ENCODE results near the gene FAM221B. TPM values are rescaled to one million over a fixed set of nuclear protein-coding genes. Genes with fewer than 3 reads are reported as not detected.
A peak's percentile ranks its signal among the peaks of the same experiment; 100 is the strongest.

FAM221B gene
- total and polyA plus RNA-seq, 8 donors: 0.10 TPM; not detected in 7

GRCh38 chr9:35797311-35798109 lies 31.0 kb downstream of the FAM221B start:
- TF ChIP-seq CTCF (IDR thresholded peaks at IDR 0.05): no peak
- no peak for TF ChIP-seq POLR2AphosphoS5 (IDR thresholded peaks at IDR 0.05)
- no peak for TF ChIP-seq EP300 (IDR thresholded peaks at IDR 0.05)
- no peak for TF ChIP-seq POLR2A (IDR thresholded peaks at IDR 0.05)
- Histone ChIP-seq H3K4me1 (peaks cover 14 to 53% (median 26%) of the 10 kb centered on the region in 4 donors), H3K36me3 (peaks cover 5 to 36% (median 32%) of the 10 kb centered on the region in 4 donors), H3K27ac (no peak overlapping the region), H3K27me3 (no peaks in the 10 kb centered on the region), H3K4me3 (no peak overlapping the region), H3K9me3 (no peaks in the 10 kb centered on the region)
- WGBS, 5 donors: 71 to 82% (median 75%) methylated on average over 6 of the region's 6 CpGs
- intact Hi-C loops (cut with DNase I; ENCODE audit: low total_unique reads): no loop called here
- DNase-seq: no peak

GRCh38 chr9:35795695-35796094 lies 32.8 kb downstream of the FAM221B start:
- H3K4me1 ChIP-seq: peaks cover 30 to 69% (median 43%) of the 10 kb centered on the region in 4 donors
- no peak overlapping the region for H3K4me3 ChIP-seq
- no peak overlapping the region for H3K27ac ChIP-seq
- DNase-seq: no peak
- H3K36me3 ChIP-seq: peaks cover 0 to 18% (median 14%) of the 10 kb centered on the region in 4 donors
- peaks cover 0 to 5% (median 0%) of the 10 kb centered on the region in 3 donors for H3K27me3 ChIP-seq
- intact Hi-C loops (cut with DNase I; ENCODE audit: low total_unique reads): no loop called here
- H3K9me3 ChIP-seq: no peaks in the 10 kb centered on the region
- no peak for TF ChIP-seq EP300 (IDR thresholded peaks at IDR 0.05)
- TF ChIP-seq POLR2AphosphoS5 (IDR thresholded peaks at IDR 0.05): no peak
- no peak for TF ChIP-seq CTCF (IDR thresholded peaks at IDR 0.05)
- no peak for TF ChIP-seq POLR2A (IDR thresholded peaks at IDR 0.05)

- intact Hi-C loops (cut with DNase I; ENCODE audit: low total_unique reads): loop anchor here (5.0 kb wide), 1 partner anchor 89 kb away; no protein-coding TSS in a partner anchor
- Histone ChIP-seq H3K36me3 (peaks cover 0 to 5% (median 0%) of the 10 kb centered on the region in 4 donors), H3K27me3 (peaks cover 0 to 5% (median 0%) of the 10 kb centered on the region in 3 donors), H3K9me3 (no peaks in the 10 kb centered on the region), H3K27ac (peak overlapping the region in 2 of 5 donors; percentile 14 to 84), H3K4me1 (peaks cover 37 to 74% (median 49%) of the 10 kb centered on the region in 4 donors), H3K4me3 (no peak overlapping the region)
- TF ChIP-seq CTCF (IDR thresholded peaks at IDR 0.05) (no peak), POLR2A (IDR thresholded peaks at IDR 0.05) (no peak), EP300 (IDR thresholded peaks at IDR 0.05) (no peak), POLR2AphosphoS5 (IDR thresholded peaks at IDR 0.05) (no peak)
- DNase-seq: no peak
- WGBS, 5 donors: 63 to 90% (median 78%) methylated on average over 2 of the region's 2 CpGs
These were observed 35.1 kb downstream of the FAM221B start for GRCh38 chr9:35793461-35793860.

- Histone ChIP-seq H3K27me3 (peaks cover 0 to 5% (median 0%) of the 10 kb centered on the region in 3 donors), H3K4me3 (peak overlapping the region in 2 of 4 donors; percentile 2 to 47), H3K27ac (peak overlapping the region in 1 of 5 donors; percentile 84), H3K4me1 (peaks cover 37 to 67% (median 49%) of the 10 kb centered on the region in 4 donors), H3K36me3 (peaks cover 0 to 5% (median 0%) of the 10 kb centered on the region in 4 donors), H3K9me3 (no peaks in the 10 kb centered on the region)
- no peak for DNase-seq
- 82 to 94% (median 92%) methylated on average over 8 to 14 of the region's 14 CpGs for WGBS, 5 donors
- intact Hi-C loops (cut with DNase I; ENCODE audit: low total_unique reads): loop anchor here (5.0 kb wide), 1 partner anchor 89 kb away; no protein-coding TSS in a partner anchor
- TF ChIP-seq POLR2A (IDR thresholded peaks at IDR 0.05) (no peak), POLR2AphosphoS5 (IDR thresholded peaks at IDR 0.05) (no peak), CTCF (IDR thresholded peaks at IDR 0.05) (no peak), EP300 (IDR thresholded peaks at IDR 0.05) (no peak)
These were observed 35.7 kb downstream of the FAM221B start for GRCh38 chr9:35792826-35793225.

Measured in stomach (tissue), 9 donors.